Lower leg skin (tissue), 4 donors: ENCODE measurements around the gene SLC6A5. TPM values are rescaled to one million over a fixed set of nuclear protein-coding genes. Genes with fewer than 3 reads are reported as not detected.

Experiments
- DNase-seq, 2 donors: peaks; one replicate each; pipeline ENCODE4 v3.0.0-alpha.2; 2019; ENCODE audit warnings: low spot score in 2 of 2
- H3K4me3 ChIP-seq: fragments of 200-600 bp; sonication (generic); 2 replicates; pipeline ENCODE4 v1.5.1; 2017; ENCODE audit warnings: mild to moderate bottlenecking, low read depth; ENCODE audit not compliant: poor library complexity, severe bottlenecking
- CTCF ChIP-seq, 3 donors: fragments of 450-650 bp; IDR thresholded peaks; one replicate each; pipeline ENCODE4 v1.5.1; 2016; ENCODE audit warnings: antibody characterized with exemption in 3 of 3, mild to moderate bottlenecking in 3 of 3, moderate library complexity in 2 of 3
- POLR2A ChIP-seq, 2 donors: fragments of 450-650 bp; IDR thresholded peaks; one replicate each; pipeline ENCODE4 v1.6.1; 2016 to 2017; ENCODE audit warnings: antibody characterized with exemption in 2 of 2, mild to moderate bottlenecking in 1 of 2, moderate library complexity in 1 of 2
- WGBS, 2 donors: methylation state at CpG; one replicate each; pipeline ENCODE4 v1.1.5; 2018; 5-methylcytosine and 5-hydroxymethylcytosine counted together
- intact Hi-C: fragments of 100-400 bp; cut with DNase I; formaldehyde crosslinking; loops from one replicate; pipeline ENCODE4 v1.15.0; 2023; ENCODE audit warnings: low total_unique reads
- total RNA-seq, 4 donors: library from RNA; depleted of rRNA; stranded (reverse); fragments of >200 nt; gene quantifications; one replicate each; pipeline ENCODE4 v1.1.0, GENCODE V29; 2016

SLC6A5 gene
- total RNA-seq, 4 donors from 2014 or later = not detected

GRCh38 chr11:20604864-20605601 is 5.6 kb downstream of the SLC6A5 start:
- intact Hi-C loops = no loop called here
- 10 to 16% methylated on average over 22 to 27 of the region's 27 CpGs for WGBS, 2 donors
- H3K4me3 ChIP-seq = no peak overlapping the region
- no peak for TF ChIP-seq POLR2A (IDR thresholded peaks at IDR 0.05)
- TF ChIP-seq CTCF (IDR thresholded peaks at IDR 0.05) = no peak
- no peak for DNase-seq

- H3K4me3 ChIP-seq = no peak overlapping the region
- DNase-seq = no peak
- intact Hi-C loops = no loop called here
- WGBS, 2 donors = 11 to 12% methylated on average over 12 to 13 of the region's 26 CpGs
- TF ChIP-seq CTCF (IDR thresholded peaks at IDR 0.05) (no peak), POLR2A (IDR thresholded peaks at IDR 0.05) (no peak)
These were observed 6.2 kb downstream of the SLC6A5 start for GRCh38 chr11:20605602-20606091.

- intact Hi-C loops = no loop called here
- DNase-seq = peak in 1 of 2 donors; percentile 20
- WGBS, 2 donors = 69 to 82% methylated on average over 3 of the region's 3 CpGs
- H3K4me3 ChIP-seq = no peak overlapping the region
- no peak for TF ChIP-seq CTCF (IDR thresholded peaks at IDR 0.05)
- TF ChIP-seq POLR2A (IDR thresholded peaks at IDR 0.05) = no peak
These were observed 9.5 kb downstream of the SLC6A5 start for GRCh38 chr11:20608934-20609333.

GRCh38 chr11:20609727-20610707 is 10.6 kb downstream of the SLC6A5 start:
- intact Hi-C loops = no loop called here
- 12% methylated on average over 30 of the region's 30 CpGs for WGBS, 2 donors
- TF ChIP-seq CTCF (IDR thresholded peaks at IDR 0.05) (no peak), POLR2A (IDR thresholded peaks at IDR 0.05) (no peak)
- H3K4me3 ChIP-seq = no peak overlapping the region
- DNase-seq = peak; percentile 40 to 92

- no peak overlapping the region for H3K4me3 ChIP-seq
- TF ChIP-seq CTCF (IDR thresholded peaks at IDR 0.05) = no peak
- TF ChIP-seq POLR2A (IDR thresholded peaks at IDR 0.05) = no peak
- DNase-seq = peak in 1 of 2 donors; percentile 10
- WGBS, 2 donors = 61 to 71% methylated on average over 3 of the region's 3 CpGs
- intact Hi-C loops = no loop called here
These were observed 11.4 kb downstream of the SLC6A5 start for GRCh38 chr11:20610825-20611224.
